GM12874 (cell line): ENCODE measurements around the gene LDB2.

Experiments used
- CTCF ChIP-seq: IDR thresholded peaks from 2 replicates; pipeline ENCODE4 v1.5.1; 2011; ENCODE audit warnings: low read depth, mild to moderate bottlenecking, control low read depth, low read length, moderate library complexity; ENCODE audit not compliant: insufficient read depth

The LDB2 gene

GRCh38 chr4:16488084-16488483 lies 410.4 kb downstream of the LDB2 start:
- TF ChIP-seq CTCF = no peak

GRCh38 chr4:16484711-16485110 lies 413.7 kb downstream of the LDB2 start:
- no peak for TF ChIP-seq CTCF

- no peak for TF ChIP-seq CTCF
These were observed 414.9 kb downstream of the LDB2 start for GRCh38 chr4:16483540-16483939.

- TF ChIP-seq CTCF = no peak
These were observed 418.4 kb downstream of the LDB2 start for GRCh38 chr4:16480011-16480410.

GRCh38 chr4:16472537-16472936 lies 425.9 kb downstream of the LDB2 start:
- TF ChIP-seq CTCF = no peak

GRCh38 chr4:16467061-16467460 lies 431.4 kb downstream of the LDB2 start:
- TF ChIP-seq CTCF = no peak

- no peak for TF ChIP-seq CTCF
These were observed 431.9 kb downstream of the LDB2 start for GRCh38 chr4:16466581-16466980.

- no peak for TF ChIP-seq CTCF
These were observed 433.8 kb downstream of the LDB2 start for GRCh38 chr4:16464651-16465050.
